Measurements from ENCODE around the gene CR2.

GRCh38 chr1:207501071-207501470, 46.9 kb downstream of the CR2 start:
- TF ChIP-seq EP300 (IDR thresholded peaks at IDR 0.05) (no peak), POLR2A (IDR thresholded peaks at IDR 0.05) (no peak)
- TF ChIP-seq, protein P1, sequence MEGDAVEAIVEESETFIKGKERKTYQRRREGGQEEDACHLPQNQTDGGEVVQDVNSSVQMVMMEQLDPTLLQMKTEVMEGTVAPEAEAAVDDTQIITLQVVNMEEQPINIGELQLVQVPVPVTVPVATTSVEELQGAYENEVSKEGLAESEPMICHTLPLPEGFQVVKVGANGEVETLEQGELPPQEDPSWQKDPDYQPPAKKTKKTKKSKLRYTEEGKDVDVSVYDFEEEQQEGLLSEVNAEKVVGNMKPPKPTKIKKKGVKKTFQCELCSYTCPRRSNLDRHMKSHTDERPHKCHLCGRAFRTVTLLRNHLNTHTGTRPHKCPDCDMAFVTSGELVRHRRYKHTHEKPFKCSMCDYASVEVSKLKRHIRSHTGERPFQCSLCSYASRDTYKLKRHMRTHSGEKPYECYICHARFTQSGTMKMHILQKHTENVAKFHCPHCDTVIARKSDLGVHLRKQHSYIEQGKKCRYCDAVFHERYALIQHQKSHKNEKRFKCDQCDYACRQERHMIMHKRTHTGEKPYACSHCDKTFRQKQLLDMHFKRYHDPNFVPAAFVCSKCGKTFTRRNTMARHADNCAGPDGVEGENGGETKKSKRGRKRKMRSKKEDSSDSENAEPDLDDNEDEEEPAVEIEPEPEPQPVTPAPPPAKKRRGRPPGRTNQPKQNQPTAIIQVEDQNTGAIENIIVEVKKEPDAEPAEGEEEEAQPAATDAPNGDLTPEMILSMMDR (IDR thresholded peaks at IDR 0.05), result no peak

Measured in tibial nerve (tissue), 4 donors.